Neural progenitor cell (in vitro differentiated cells): ENCODE results near the gene CLDN8.

Experiments
- EZH2 ChIP-seq: fragments of 200-600 bp; sonication (generic); IDR thresholded peaks from 2 replicates; pipeline ENCODE4 v1.6.1; 2017; ENCODE audit warnings: antibody characterized with exemption, mild to moderate bottlenecking, moderate library complexity
- EZH2phosphoT487 ChIP-seq: fragments of 200-600 bp; sonication (generic); IDR thresholded peaks from 2 replicates; pipeline ENCODE4 v1.6.1; 2017; ENCODE audit warnings: antibody characterized with exemption
- TF ChIP-seq, protein P1 (sequence below): fragments of 200-600 bp; sonication (generic); IDR thresholded peaks from 2 replicates; pipeline ENCODE4 v1.5.1; 2017; ENCODE audit warnings: antibody characterized with exemption, mild to moderate bottlenecking

DNA sequence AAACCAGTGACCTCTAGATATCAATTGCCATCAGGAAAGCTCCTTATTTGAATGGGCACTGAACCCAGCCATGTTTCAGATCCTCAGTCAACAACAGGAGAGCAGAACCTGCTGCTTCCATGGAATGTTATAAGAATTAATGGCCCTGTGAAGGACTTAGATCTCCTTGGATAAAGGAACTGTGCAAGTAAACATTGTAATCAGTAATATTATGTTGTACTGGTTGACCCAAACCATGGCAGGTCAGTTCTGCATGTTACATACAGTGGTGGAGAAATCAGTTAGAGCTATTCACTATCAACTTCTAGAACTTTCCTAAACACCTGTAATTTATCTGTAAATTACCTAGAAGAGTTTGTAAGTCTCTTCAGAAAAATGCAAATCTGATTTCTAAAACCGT lies 11.2 kb upstream of the CLDN8 start:
- TF ChIP-seq, protein P1, sequence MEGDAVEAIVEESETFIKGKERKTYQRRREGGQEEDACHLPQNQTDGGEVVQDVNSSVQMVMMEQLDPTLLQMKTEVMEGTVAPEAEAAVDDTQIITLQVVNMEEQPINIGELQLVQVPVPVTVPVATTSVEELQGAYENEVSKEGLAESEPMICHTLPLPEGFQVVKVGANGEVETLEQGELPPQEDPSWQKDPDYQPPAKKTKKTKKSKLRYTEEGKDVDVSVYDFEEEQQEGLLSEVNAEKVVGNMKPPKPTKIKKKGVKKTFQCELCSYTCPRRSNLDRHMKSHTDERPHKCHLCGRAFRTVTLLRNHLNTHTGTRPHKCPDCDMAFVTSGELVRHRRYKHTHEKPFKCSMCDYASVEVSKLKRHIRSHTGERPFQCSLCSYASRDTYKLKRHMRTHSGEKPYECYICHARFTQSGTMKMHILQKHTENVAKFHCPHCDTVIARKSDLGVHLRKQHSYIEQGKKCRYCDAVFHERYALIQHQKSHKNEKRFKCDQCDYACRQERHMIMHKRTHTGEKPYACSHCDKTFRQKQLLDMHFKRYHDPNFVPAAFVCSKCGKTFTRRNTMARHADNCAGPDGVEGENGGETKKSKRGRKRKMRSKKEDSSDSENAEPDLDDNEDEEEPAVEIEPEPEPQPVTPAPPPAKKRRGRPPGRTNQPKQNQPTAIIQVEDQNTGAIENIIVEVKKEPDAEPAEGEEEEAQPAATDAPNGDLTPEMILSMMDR = no peak
- TF ChIP-seq EZH2 = no peak
- no peak for TF ChIP-seq EZH2phosphoT487
